ENCODE data around the gene CADM1. TPM values are rescaled to one million over a fixed set of nuclear protein-coding genes. Genes with fewer than 3 reads are reported as not detected.

Gene CADM1
- total RNA-seq, 1 donor from 2014 or later = 1.7 TPM

GRCh38 chr11:115133475-115134209 lies 370.6 kb downstream of the CADM1 start:
- no peak for DNase-seq (ENCODE audit: low spot score)
- Mint-ChIP-seq H3K36me3 (ENCODE audit: low read depth) (no peaks in the 10 kb centered on the region), H3K27me3 (ENCODE audit: low read depth) (no peaks in the 10 kb centered on the region), H3K9me3 (no peaks in the 10 kb centered on the region), H3K27ac (no peak overlapping the region), H3K4me1 (ENCODE audit: low read depth) (no peaks in the 10 kb centered on the region), H3K4me3 (ENCODE audit: low read depth) (no peak overlapping the region)
- intact Hi-C loops (cut with micrococcal nuclease) = no loop called here

GRCh38 chr11:115132436-115133228 lies 371.6 kb downstream of the CADM1 start:
- DNase-seq (ENCODE audit: low spot score) = no peak

GRCh38 chr11:115129473-115130289 lies 374.5 kb downstream of the CADM1 start:
- no peak overlapping the region for H3K27ac Mint-ChIP-seq
- H3K4me1 Mint-ChIP-seq (ENCODE audit: low read depth) = no peaks in the 10 kb centered on the region
- H3K36me3 Mint-ChIP-seq (ENCODE audit: low read depth) = no peaks in the 10 kb centered on the region
- DNase-seq (ENCODE audit: low spot score) = no peak
- intact Hi-C loops (cut with micrococcal nuclease) = no loop called here
- no peak overlapping the region for H3K4me3 Mint-ChIP-seq (ENCODE audit: low read depth)
- H3K27me3 Mint-ChIP-seq (ENCODE audit: low read depth) = no peaks in the 10 kb centered on the region
- no peaks in the 10 kb centered on the region for H3K9me3 Mint-ChIP-seq

More at GRCh38 chr11:115132436-115133228, 371.6 kb downstream of the CADM1 start:
- H3K27me3 Mint-ChIP-seq (ENCODE audit: low read depth) = no peaks in the 10 kb centered on the region
- intact Hi-C loops (cut with micrococcal nuclease) = no loop called here
- H3K27ac Mint-ChIP-seq = no peak overlapping the region
- H3K9me3 Mint-ChIP-seq = no peaks in the 10 kb centered on the region
- H3K36me3 Mint-ChIP-seq (ENCODE audit: low read depth) = no peaks in the 10 kb centered on the region
- no peaks in the 10 kb centered on the region for H3K4me1 Mint-ChIP-seq (ENCODE audit: low read depth)
- no peak overlapping the region for H3K4me3 Mint-ChIP-seq (ENCODE audit: low read depth)

GRCh38 chr11:115128226-115128625 lies 376.0 kb downstream of the CADM1 start:
- no peak overlapping the region for H3K4me3 Mint-ChIP-seq (ENCODE audit: low read depth)
- no peaks in the 10 kb centered on the region for H3K9me3 Mint-ChIP-seq
- H3K36me3 Mint-ChIP-seq (ENCODE audit: low read depth) = no peaks in the 10 kb centered on the region
- no peak overlapping the region for H3K27ac Mint-ChIP-seq
- intact Hi-C loops (cut with micrococcal nuclease) = no loop called here
- no peaks in the 10 kb centered on the region for H3K27me3 Mint-ChIP-seq (ENCODE audit: low read depth)
- DNase-seq (ENCODE audit: low spot score) = no peak
- H3K4me1 Mint-ChIP-seq (ENCODE audit: low read depth) = no peaks in the 10 kb centered on the region

- no peak overlapping the region for H3K27ac Mint-ChIP-seq
These were observed 376.4 kb downstream of the CADM1 start for GRCh38 chr11:115127790-115128189.

GRCh38 chr11:115126515-115127208 lies 377.6 kb downstream of the CADM1 start:
- H3K36me3 Mint-ChIP-seq (ENCODE audit: low read depth) = no peaks in the 10 kb centered on the region
- no peaks in the 10 kb centered on the region for H3K27me3 Mint-ChIP-seq (ENCODE audit: low read depth)
- H3K9me3 Mint-ChIP-seq = no peaks in the 10 kb centered on the region
- no peaks in the 10 kb centered on the region for H3K4me1 Mint-ChIP-seq (ENCODE audit: low read depth)
- intact Hi-C loops (cut with micrococcal nuclease) = no loop called here
- no peak overlapping the region for H3K27ac Mint-ChIP-seq
- H3K4me3 Mint-ChIP-seq (ENCODE audit: low read depth) = no peak overlapping the region
- no peak for DNase-seq (ENCODE audit: low spot score)

More at GRCh38 chr11:115127790-115128189, 376.4 kb downstream of the CADM1 start:
- H3K4me3 Mint-ChIP-seq (ENCODE audit: low read depth) = no peak overlapping the region
- intact Hi-C loops (cut with micrococcal nuclease) = no loop called here
- no peaks in the 10 kb centered on the region for H3K36me3 Mint-ChIP-seq (ENCODE audit: low read depth)
- H3K4me1 Mint-ChIP-seq (ENCODE audit: low read depth) = no peaks in the 10 kb centered on the region
- no peaks in the 10 kb centered on the region for H3K9me3 Mint-ChIP-seq
- no peaks in the 10 kb centered on the region for H3K27me3 Mint-ChIP-seq (ENCODE audit: low read depth)
- no peak for DNase-seq (ENCODE audit: low spot score)

- no peaks in the 10 kb centered on the region for H3K36me3 Mint-ChIP-seq (ENCODE audit: low read depth)
- H3K9me3 Mint-ChIP-seq = no peaks in the 10 kb centered on the region
- no peaks in the 10 kb centered on the region for H3K27me3 Mint-ChIP-seq (ENCODE audit: low read depth)
- H3K27ac Mint-ChIP-seq = no peak overlapping the region
- DNase-seq (ENCODE audit: low spot score) = no peak
- intact Hi-C loops (cut with micrococcal nuclease) = no loop called here
- H3K4me1 Mint-ChIP-seq (ENCODE audit: low read depth) = no peaks in the 10 kb centered on the region
- no peak overlapping the region for H3K4me3 Mint-ChIP-seq (ENCODE audit: low read depth)
These were observed 378.1 kb downstream of the CADM1 start for GRCh38 chr11:115126092-115126491.

- no peaks in the 10 kb centered on the region for H3K36me3 Mint-ChIP-seq (ENCODE audit: low read depth)
- no peak for DNase-seq (ENCODE audit: low spot score)
- H3K27ac Mint-ChIP-seq = no peak overlapping the region
- intact Hi-C loops (cut with micrococcal nuclease) = no loop called here
- H3K27me3 Mint-ChIP-seq (ENCODE audit: low read depth) = no peaks in the 10 kb centered on the region
- H3K4me3 Mint-ChIP-seq (ENCODE audit: low read depth) = no peak overlapping the region
- H3K9me3 Mint-ChIP-seq = no peaks in the 10 kb centered on the region
- no peaks in the 10 kb centered on the region for H3K4me1 Mint-ChIP-seq (ENCODE audit: low read depth)
These were observed 379.4 kb downstream of the CADM1 start for GRCh38 chr11:115124786-115125185.

GRCh38 chr11:115123641-115124040 lies 380.6 kb downstream of the CADM1 start:
- intact Hi-C loops (cut with micrococcal nuclease) = no loop called here
- no peak for DNase-seq (ENCODE audit: low spot score)
- Mint-ChIP-seq H3K9me3 (no peaks in the 10 kb centered on the region), H3K27me3 (ENCODE audit: low read depth) (no peaks in the 10 kb centered on the region), H3K4me1 (ENCODE audit: low read depth) (no peaks in the 10 kb centered on the region), H3K27ac (no peak overlapping the region), H3K4me3 (ENCODE audit: low read depth) (no peak overlapping the region), H3K36me3 (ENCODE audit: low read depth) (no peaks in the 10 kb centered on the region)

- Mint-ChIP-seq H3K4me1 (ENCODE audit: low read depth) (no peaks in the 10 kb centered on the region), H3K9me3 (no peaks in the 10 kb centered on the region), H3K27ac (no peak overlapping the region), H3K27me3 (ENCODE audit: low read depth) (no peaks in the 10 kb centered on the region), H3K36me3 (ENCODE audit: low read depth) (no peaks in the 10 kb centered on the region), H3K4me3 (ENCODE audit: low read depth) (no peak overlapping the region)
- intact Hi-C loops (cut with micrococcal nuclease) = no loop called here
- DNase-seq (ENCODE audit: low spot score) = no peak
These were observed 381.9 kb downstream of the CADM1 start for GRCh38 chr11:115122274-115122673.

Measured in activated T-helper 2 cell treated with anti-CD3 and anti-CD28 coated beads, Interferon-gamma antibody, Interleukin-2, Interleukin-4, amounts not matched to agents 10 μg/mL and 5 μg/mL and 100 μg/mL, durations not matched to agents 14 hours and 24 hours and 36 hours (primary cell).